Measurements from ENCODE around the gene PCDH18.
"Not testable (repeated sequence)": the region's sequence is repeated elsewhere in the genome, so short reads cannot be mapped to it uniquely, and the experiment has no call there.

The PCDH18 gene

DNA sequence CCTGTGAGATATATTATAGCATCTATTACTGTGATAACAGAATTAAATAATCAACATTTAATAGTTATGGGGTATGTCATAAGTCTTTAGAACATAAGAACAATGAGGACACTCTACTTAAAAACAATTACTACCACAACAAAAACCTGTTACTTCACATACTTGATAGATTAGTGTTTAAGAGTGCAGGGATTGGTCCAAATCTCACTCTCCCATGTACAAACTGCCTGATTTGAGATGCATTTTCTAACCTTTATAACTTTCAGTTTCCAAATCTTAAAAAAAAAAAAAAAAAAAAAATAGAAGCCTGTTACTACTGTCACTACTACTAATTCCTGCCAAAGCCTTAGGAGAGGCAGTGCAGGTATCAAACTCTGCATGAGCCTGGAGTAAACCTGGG is 5.6 kb downstream of the PCDH18 start:
- DNase-seq, result no peak

DNA sequence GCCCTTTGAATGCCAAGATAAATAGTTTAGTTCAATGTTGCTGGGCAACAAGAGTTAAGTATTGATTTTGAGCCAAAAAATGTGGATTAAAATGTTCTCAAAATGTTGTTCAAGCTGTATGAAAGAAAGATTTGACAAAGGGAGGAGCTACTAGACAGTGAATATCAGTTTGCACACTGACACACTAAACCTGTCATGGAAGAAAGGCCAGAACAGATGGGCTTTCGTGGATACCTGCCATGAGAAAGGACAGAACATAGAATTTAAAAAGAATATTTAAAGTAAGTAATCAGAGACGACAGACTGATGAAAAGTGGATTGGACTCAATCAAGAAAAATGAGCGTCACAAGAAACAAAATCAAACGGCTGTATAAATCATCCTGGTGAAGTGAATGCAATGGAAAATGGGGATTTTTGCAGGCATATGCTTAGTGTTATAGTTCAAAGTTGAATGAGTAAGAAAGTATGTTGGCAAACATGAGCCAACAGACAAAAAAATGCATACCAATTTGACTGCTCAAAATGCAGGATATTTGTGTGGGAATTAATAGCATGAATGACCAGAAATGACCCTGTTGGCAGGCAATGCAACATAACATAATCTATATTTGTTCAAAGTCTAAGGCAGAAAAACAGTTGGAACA is 7.4 kb downstream of the PCDH18 start:
- no peak for DNase-seq

DNA sequence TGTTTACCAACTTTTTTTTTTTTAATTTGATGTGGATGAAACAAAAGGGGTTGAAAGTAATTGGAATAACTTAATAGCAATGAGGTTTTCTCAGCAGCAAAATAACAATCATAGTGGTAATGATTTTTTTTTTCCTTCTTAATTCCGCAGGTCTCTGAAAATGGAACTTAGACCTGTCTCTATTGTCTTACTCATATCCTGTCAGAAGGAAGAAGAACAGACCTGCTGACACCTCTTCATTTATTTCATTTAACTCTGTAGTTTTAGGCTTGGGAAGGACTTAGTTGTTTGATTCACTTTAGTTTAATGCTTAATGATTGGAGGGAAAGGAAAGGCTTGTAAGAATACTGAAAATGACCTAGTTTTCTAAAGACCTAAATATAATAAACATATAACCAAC is 9.0 kb downstream of the PCDH18 start:
- no peak for DNase-seq

DNA sequence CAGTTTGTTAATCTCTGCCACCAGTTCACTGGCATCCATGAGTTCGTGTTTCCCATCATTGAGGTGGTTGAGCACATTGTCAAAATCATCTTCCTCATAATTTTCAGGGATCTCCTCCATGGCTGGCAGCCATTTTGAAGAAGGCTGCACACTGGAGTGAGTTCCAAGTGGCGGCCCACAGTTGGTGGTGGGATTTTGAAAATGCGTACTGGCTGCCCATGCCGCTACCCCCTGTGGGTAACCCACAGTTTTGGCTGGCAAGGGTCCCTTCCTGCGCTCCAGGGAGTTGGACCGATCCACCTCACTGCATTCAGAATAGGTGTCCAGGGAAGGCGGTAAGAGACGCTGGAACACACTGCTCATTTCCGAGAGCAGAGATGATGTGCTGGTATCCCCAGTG is 11.2 kb downstream of the PCDH18 start:
- no peak for DNase-seq

DNA sequence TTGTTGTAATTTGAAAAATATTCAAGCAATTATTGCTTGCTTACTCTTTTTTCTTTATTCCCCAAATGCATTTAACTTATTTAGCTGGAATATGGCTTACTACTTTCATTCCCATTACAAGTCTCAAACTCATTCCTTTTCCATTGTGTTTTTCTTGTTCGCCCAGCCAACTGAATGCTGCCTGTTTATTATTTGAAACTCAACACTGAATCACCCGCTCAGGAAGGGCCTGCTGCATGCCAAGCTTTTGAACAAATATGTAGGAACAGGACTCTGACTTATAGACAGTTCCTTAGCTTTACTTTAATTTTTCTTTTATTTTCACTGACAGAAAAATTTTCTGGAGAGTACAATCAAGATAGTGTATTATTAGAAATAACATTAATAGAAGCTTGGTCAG is 12.9 kb downstream of the PCDH18 start:
- DNase-seq, result no peak

DNA sequence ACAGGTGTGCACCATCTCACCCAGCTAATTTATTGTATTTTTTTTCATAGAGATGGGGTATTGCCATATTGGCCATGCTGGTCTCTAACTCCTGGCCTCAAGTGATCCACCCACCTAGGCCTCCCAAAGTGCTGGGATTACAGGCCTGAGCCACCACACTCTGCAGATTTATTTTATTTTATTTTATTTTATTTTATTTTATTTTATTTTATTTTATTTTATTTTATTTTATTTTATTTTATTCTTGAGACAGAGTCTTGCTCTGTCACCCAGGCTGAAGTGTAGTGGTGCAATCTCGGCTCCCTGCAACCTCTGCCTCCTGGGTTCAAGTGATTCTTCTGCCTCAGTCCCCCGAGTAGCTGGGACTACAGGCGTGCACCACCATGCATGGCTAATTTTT is 15.0 kb downstream of the PCDH18 start:
- DNase-seq, result not testable (repeated sequence)

DNA sequence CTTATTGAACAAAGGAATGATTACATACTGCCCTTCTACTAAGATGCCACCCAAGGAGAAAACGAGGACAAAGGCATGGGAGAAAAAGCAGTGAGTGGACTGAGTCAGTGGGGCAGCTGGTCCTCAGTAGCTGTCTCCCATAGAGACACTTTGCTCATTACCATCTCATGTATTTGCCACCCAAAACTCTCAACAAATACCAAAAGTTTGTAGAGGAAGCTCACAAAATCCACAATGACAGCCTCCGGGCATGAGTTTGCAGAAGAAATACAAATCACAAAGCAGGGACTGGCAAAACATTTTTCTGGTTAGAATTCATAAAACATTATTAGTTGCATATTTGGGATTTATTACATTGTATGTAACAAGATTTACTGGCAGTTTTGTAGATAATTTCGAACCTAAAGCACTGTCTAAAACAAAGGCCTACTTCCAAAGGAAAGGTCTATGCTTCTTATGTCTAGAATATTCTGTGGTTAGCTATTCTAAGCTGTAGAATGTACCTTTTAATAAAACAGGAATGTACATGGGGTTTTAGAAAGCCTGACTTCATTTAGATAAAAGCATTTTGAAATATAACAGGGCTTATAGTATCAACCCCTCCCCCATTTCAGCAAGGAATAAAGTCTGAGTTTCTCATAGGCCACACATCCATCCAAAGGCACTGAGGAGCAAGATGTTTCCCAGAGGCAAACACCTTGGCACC is 17.7 kb downstream of the PCDH18 start:
- no peak for DNase-seq

DNA sequence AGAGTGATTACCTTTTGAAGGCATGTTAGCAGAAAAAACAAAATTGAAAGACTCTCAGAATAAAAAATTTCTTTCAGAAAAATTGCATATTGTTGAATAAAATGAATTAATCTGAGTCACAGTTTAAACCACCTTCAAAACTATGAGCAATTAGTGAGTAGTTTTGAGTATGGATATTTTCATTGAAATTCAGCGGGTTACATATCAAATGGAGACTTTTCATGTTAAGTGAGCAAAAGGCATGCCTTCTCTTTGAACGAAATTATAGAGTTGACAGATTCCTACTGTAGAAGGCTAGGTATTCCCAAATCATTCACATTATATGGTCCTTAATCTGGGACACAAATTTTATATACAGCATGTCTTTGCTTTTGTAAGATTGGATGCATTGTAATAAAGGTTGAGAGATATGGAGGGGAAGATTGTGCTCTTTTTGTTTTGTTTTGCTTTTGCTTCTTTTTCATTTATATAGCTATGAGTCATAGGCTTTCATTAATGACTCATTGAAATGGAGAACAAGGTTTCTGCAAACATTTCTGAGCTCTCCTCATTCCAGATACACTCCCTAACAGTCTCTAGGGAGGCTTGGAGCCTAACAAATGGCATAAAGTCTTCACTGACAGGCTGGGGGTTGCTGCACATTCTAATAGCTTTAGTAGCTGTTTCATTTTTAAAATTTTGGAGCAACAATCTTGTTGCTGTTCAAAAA is 21.6 kb downstream of the PCDH18 start:
- DNase-seq, result peak; percentile 88

DNA sequence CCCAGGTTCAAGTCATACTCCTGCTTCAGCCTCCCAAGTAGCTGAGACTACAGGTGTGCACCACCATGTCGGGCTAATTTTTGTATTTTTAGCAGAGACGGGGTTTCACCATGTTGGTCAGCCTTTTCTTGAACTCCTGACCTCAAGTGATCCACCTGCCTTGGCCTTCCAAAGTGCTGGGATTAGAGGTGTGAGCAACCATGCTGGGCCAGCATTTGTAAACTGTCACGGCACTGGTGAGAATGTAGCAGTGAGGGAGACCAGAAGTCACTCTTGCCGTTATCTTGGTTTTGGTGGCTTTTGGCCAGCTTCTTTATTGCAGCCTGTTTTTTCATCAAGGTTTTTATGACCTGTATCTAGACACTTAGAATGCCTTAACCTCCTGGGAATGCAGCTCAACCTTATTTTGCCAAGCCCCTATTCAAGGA is 22.4 kb downstream of the PCDH18 start:
- DNase-seq, result peak; percentile 40

DNA sequence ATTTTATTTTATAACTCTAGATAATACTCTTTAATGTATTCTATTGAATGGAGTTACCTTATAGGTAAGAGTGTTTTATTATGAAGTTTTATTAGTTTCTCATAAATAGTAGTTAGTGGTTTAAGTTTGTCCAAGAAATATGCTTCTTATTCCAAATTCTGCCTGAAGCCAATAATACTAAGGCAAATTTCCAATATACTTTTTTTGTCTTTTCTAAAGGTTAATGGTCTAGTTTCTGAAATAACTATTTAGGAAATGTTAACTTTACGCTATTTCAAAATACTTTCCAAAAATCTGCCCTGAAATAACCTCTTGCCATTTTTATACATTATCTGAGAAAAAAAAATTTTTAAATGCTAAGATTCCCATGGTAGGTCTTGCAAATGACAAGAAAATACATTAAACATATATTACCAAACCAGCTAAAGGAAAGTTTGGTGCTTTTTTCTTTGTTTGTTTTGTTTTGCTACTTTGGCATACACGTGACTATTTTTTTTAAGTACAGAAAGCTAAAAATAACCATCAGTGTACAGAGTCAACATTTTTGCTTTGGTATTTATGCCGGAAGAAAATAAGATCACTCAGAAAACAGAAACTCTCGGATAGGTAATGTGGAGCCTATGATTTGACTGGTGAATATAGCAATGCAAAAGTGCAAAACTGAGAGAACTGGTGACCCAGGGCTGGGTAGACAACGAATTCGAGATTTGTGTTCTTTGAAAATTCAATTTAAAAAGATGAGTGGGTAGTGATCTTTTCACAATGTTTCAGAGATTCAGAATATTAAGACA is 29.8 kb downstream of the PCDH18 start:
- DNase-seq, result no peak

DNA sequence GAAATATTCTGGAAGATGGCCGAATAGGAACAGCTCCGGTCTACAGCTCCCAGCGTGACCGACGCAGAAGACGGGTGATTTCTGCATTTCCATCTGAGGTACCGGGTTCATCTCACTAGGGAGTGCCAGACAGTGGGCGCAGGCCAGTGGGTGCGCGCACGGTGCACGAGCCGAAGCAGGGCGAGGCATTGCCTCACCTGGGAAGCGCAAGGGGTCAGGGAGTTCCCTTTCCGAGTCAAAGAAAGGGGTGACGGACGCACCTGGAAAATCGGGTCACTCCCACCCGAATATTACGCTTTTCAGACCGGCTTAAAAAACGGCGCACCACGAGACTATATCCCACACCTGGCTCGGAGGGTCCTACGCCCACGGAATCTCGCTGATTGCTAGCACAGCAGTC is 36.0 kb downstream of the PCDH18 start:
- DNase-seq, result not testable (repeated sequence)

DNA sequence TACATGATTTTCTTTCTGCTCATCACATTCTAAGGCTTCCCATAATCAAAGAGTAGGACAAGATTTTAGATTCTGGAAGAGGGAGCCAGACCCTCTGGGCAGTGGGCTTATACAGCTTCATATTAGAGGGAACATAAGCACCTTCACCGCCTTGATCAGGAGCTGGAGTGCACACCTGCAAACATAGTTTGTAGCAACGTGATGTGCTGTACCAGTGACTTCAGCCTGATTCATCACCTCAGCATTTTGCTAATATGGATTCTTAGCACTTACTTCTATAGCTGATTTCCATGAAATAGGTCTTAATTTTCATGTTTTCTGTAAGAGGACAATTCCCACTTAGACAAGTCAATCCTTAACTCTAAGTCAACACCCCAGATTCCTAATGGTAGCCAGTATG is 36.7 kb downstream of the PCDH18 start:
- no peak for DNase-seq

DNA sequence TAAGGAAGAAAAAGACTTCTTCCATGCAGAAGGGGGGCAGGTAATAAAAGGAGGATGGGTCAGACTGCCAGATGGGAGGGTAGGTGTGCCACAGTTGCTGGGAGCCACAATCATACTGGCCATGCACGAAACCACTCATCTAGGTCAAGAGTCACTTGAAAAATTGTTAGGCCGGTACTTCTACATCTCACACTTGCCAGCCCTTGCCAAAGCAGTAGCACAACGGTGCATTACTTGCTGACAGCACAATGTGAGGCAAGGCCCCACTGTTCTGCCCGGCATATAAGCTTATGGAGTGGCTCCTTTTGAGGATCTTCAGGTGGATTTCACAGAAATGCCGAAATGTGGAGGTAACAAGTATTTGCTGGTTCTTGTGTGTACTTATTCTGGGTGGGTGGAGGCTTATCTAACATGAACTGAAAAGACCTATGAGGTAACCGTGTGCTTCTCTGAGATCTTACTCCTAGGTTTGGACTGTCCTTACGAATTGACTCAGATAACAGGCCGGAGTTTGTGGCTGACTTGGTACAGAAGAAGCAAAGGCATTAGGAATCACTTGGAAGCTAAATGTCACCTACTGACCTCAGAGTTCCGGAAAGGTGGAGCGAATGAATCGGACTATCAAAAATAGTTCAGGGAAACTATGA is 48.9 kb downstream of the PCDH18 start:
- DNase-seq, result not testable (repeated sequence)

DNA sequence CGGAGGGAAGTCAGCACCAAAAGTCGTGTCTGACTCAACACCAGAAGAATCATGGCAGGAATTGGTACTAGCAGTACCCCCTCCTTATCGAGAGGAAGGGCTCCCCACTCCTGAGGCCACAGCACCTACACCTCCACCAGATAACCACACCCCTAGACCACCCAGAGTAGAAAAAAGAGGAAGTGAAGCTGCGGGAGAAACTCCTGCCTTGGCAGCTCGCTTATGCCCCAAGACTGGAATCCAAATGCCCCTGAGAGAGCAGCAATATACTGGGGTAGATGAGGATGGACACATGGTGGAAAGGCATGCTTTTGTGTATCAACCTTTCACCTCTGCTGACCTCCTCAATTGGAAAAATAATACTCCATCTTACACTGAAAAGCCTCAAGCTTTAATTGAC is 52.6 kb downstream of the PCDH18 start:
- DNase-seq, result not testable (repeated sequence)

DNA sequence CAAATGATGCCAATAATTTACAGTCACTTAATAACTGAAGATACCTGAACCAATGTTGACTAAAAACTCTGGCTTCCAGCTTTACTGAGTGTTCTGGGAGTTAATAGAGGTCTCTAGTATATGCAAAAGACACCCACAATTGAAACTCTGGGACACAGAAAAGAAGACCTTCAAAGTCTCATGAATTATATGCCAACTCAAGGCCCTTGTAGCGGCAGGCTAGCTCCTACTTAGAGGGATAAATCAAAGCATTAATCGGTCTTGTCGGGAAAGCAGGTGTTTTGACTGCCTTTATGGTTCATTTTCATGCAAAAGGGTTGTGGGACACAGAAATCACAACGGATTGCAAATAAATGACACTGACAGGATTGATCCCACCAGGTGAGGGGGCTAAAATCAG is 55.9 kb downstream of the PCDH18 start:
- no peak for DNase-seq

DNA sequence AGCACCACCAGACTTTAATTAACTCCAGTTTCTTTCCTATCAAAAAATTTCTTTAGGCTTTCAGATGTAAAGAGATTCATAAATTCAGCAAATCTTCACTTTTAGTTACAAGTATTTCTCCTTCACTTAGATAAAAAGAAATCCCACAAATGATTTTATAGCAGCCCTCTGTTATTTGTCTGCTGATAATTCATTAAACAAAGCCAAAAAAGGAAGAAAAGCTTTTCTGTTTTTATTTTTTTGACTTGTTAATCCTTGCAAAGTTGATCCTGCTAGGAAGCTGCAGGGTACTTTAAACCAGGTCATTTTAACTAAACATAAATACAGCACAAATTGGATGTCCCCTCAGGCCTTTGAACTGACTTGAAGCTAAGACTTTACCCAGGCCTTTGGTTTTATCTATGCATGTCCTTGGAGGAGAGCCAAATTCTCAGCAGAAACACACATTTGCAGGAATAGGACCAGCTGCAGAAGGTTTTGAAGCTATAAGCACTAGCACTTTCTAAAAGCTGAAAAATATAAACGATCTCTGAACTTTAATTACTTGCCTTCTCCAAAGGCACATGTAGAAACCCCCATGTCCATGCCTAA is 57.5 kb downstream of the PCDH18 start:
- DNase-seq, result no peak

DNA sequence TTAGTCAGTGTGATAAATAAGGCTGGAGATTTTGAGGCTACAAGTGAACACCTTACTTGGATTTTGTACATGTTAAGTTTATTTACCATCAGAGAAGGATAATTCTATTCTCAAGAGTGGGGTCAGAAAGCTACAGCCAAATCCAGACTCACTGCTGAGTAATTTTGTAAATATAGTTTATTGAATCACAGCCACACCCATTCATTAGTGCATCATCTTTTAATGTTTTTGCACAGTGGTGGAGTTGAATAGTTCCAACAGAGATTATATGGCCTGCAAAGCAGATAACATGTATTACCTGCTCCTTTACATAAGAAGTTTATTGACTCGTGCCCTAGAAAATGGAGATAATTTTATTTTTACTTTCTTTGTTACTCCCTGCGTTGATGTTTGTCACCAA is 60.4 kb downstream of the PCDH18 start:
- DNase-seq, result no peak

DNA sequence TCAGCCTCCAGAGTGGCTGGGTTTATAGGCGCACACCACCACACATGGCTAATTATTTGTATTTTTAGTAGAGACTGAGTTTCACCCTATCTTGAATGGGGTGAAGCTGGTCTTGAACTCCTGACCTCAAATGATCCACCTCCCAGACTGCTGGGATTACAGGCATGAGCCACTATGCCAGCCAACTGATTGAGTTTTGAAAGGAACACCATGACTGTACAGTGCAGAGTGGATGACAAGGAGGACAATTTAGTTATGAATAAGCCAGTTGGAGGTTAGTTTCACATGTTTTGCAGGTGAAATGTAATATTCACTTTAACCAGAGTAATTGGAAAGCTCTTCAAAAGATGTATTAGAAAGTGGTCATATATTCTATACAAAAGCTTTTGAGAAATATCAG is 60.8 kb downstream of the PCDH18 start:
- no peak for DNase-seq

DNA sequence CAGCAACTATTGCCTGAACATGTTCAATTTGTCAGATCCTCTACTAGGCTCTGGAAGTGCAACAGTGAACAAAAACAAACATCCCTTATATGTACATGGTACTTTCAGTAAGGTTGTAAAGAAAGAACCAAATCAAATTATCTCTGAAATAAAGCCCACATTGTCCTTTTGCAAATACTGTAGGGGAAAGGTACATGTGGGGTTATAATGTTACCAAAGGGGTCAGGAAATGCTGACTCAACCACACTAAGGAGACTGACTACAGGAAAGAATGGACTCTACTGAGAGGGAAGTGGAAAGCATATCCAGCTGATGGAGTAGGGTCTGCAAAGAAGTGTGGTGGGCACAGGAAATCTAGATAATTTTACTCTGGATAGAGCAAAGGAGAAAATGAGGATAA is 61.5 kb downstream of the PCDH18 start:
- no peak for DNase-seq

All from NCI-H226 (cell line).